Measurements from ENCODE around the gene CLIC5. TPM values are rescaled to one million over a fixed set of nuclear protein-coding genes. Genes with fewer than 3 reads are reported as not detected.
A peak's percentile ranks its signal among the peaks of the same experiment; 100 is the strongest.

Gene CLIC5
- total RNA-seq, 1 donor from 2014 or later = 10.9 TPM

GRCh38 chr6:46048646-46049297 lies 33.1 kb upstream of the CLIC5 start:
- H3K27ac Mint-ChIP-seq (ENCODE audit: unreplicated experiment) = no peak overlapping the region
- TF ChIP-seq CTCF (IDR thresholded peaks at IDR 0.05; ENCODE audit: unreplicated experiment) = no peak
- peaks cover 5% of the 10 kb centered on the region for H3K4me1 Mint-ChIP-seq (ENCODE audit: unreplicated experiment)
- no peaks in the 10 kb centered on the region for H3K36me3 Mint-ChIP-seq (ENCODE audit: low read depth, unreplicated experiment)
- no peak overlapping the region for H3K4me3 Mint-ChIP-seq (ENCODE audit: unreplicated experiment)
- DNase-seq (ENCODE audit: low spot score) = no peak
- no peaks in the 10 kb centered on the region for H3K9me3 Mint-ChIP-seq (ENCODE audit: unreplicated experiment)
- H3K27me3 Mint-ChIP-seq (ENCODE audit: unreplicated experiment) = peaks cover 4% of the 10 kb centered on the region

GRCh38 chr6:46046558-46047174 lies 31.0 kb upstream of the CLIC5 start:
- TF ChIP-seq CTCF (IDR thresholded peaks at IDR 0.05; ENCODE audit: unreplicated experiment) = no peak
- Mint-ChIP-seq H3K4me3 (ENCODE audit: unreplicated experiment) (no peak overlapping the region), H3K27ac (ENCODE audit: unreplicated experiment) (no peak overlapping the region), H3K9me3 (ENCODE audit: unreplicated experiment) (no peaks in the 10 kb centered on the region), H3K36me3 (ENCODE audit: low read depth, unreplicated experiment) (no peaks in the 10 kb centered on the region), H3K4me1 (ENCODE audit: unreplicated experiment) (no peaks in the 10 kb centered on the region), H3K27me3 (ENCODE audit: unreplicated experiment) (peaks cover 2% of the 10 kb centered on the region)
- DNase-seq (ENCODE audit: low spot score) = no peak

GRCh38 chr6:46044881-46045617 lies 29.4 kb upstream of the CLIC5 start:
- no peak overlapping the region for H3K27ac Mint-ChIP-seq (ENCODE audit: unreplicated experiment)
- no peaks in the 10 kb centered on the region for H3K9me3 Mint-ChIP-seq (ENCODE audit: unreplicated experiment)
- no peak overlapping the region for H3K4me3 Mint-ChIP-seq (ENCODE audit: unreplicated experiment)
- DNase-seq (ENCODE audit: low spot score) = no peak
- no peak for TF ChIP-seq CTCF (IDR thresholded peaks at IDR 0.05; ENCODE audit: unreplicated experiment)
- no peaks in the 10 kb centered on the region for H3K36me3 Mint-ChIP-seq (ENCODE audit: low read depth, unreplicated experiment)
- no peaks in the 10 kb centered on the region for H3K27me3 Mint-ChIP-seq (ENCODE audit: unreplicated experiment)
- no peaks in the 10 kb centered on the region for H3K4me1 Mint-ChIP-seq (ENCODE audit: unreplicated experiment)

- no peaks in the 10 kb centered on the region for H3K4me1 Mint-ChIP-seq (ENCODE audit: unreplicated experiment)
- DNase-seq (ENCODE audit: low spot score) = peak; percentile 16
Measured at GRCh38 chr6:46042355-46042999, 26.8 kb upstream of the CLIC5 start.

More at GRCh38 chr6:46042355-46042999, 26.8 kb upstream of the CLIC5 start:
- no peak overlapping the region for H3K27ac Mint-ChIP-seq (ENCODE audit: unreplicated experiment)
- no peaks in the 10 kb centered on the region for H3K27me3 Mint-ChIP-seq (ENCODE audit: unreplicated experiment)
- H3K4me3 Mint-ChIP-seq (ENCODE audit: unreplicated experiment) = no peak overlapping the region
- no peaks in the 10 kb centered on the region for H3K9me3 Mint-ChIP-seq (ENCODE audit: unreplicated experiment)
- H3K36me3 Mint-ChIP-seq (ENCODE audit: low read depth, unreplicated experiment) = no peaks in the 10 kb centered on the region
- TF ChIP-seq CTCF (IDR thresholded peaks at IDR 0.05; ENCODE audit: unreplicated experiment) = peak; percentile 67

Measured in endothelial cell (in vitro differentiated cells).